ENCODE data around the gene NPHP4.

NPHP4 gene

DNA sequence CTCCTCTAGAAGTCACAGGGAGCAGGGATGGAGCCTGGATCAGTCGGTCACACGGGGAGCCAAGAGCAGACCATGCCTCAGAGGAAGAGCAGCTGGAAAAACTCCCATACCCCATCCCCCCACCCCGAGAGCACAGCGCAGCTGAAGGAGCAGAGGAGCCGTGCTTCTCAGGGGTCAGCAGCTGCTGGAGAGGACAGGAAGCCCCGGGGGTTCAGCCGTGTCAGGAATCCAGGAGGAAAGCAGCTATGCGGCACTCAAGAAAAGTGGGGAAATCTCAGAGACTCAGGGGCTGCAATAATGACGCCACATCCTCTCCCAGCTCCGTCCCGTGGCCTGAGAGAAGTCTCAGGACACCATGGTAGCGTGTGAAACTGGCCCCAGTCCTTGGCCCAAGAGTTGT lies 102.3 kb downstream of the NPHP4 start:
- FAIRE-seq: no peak

- FAIRE-seq: no peak
These were observed 102.8 kb downstream of the NPHP4 start for GRCh38 chr1:5889462-5889861.

DNA sequence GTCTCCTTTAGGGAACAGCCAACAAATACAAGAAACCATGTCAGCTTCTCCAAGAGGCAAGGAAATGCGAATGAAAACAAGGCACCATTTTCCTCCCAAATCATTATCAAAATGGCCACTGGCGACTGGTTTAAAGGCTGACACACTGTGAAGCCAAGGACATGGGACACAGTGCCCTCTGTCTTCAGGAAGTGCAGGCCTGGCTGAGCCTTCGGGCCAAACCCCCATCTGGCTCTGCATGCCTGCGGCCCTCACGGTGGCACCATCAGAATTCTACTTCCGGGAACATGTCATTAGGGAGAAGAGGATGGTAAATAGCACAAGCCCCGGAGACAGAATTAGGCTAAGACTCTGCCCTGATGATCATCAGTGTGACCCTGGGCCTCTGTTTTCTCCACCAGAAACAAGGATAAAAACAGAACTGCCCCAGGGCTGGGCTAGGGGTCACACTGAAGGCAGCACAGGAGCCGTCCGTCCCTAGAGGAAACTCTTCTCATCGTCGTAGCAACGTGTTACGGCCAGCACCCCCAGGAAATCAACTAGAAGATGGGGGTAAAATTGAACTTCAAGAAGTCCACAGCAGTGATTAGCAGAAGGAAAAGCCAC lies 103.5 kb downstream of the NPHP4 start:
- FAIRE-seq: no peak

DNA sequence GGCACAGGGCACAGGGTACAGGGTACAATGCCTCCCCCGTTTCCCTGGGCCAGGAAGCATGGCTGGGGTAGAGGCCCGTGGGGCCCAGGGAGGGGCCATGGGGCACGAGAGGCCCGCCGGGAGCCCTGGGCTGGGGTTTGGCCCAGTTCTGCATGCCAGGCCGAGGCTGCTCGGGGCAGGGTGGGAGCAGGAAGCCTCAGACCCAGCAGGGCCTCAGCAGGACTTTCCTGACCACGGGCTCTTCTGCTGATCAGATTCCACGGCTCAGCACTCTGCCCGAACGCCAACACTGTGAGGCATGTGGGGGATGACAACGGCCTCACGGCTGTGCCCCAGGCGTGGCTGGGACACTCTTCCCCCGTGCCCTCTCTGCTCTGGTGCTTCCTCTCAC lies 104.3 kb downstream of the NPHP4 start:
- no peak for FAIRE-seq

GRCh38 chr1:5887349-5887970 lies 104.8 kb downstream of the NPHP4 start:
- FAIRE-seq: no peak

- no peak for FAIRE-seq
These were observed 105.5 kb downstream of the NPHP4 start for GRCh38 chr1:5886541-5887348.

- FAIRE-seq: no peak
These were observed 106.1 kb downstream of the NPHP4 start for GRCh38 chr1:5886140-5886483.

DNA sequence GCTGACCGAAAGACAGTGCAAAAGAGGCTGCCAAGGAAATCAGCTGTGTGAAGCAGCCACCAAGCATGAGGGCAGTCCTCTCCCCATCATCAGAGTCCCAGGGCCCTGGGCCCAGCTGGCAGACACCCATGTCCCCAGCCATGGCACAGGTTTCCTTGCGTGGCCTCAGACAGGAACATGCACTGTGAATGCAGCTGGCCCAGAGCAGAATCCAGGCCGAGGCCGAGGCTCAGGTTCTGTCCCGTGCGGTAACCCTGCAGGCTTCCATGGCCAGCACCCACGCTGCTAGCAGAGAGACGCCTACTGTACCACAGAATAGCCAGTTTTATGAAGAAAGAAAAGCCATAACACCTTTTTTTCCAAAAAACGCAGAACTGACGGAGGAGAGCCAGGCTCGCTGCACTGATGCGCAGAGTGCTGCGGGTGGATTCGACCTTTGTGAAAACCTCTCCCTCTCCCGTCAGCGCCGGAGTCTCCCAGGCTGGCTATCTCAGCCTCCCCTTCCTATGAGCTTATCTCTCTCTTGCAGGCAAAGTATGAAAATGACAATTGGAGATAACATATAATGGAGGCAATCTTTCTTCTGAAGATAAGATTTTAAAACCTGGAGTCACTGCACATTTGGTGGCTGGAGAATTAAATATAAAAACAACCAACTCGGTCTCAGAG lies 106.6 kb downstream of the NPHP4 start:
- FAIRE-seq: no peak

- no peak for FAIRE-seq
These were observed 108.1 kb downstream of the NPHP4 start for GRCh38 chr1:5884110-5884509.

DNA sequence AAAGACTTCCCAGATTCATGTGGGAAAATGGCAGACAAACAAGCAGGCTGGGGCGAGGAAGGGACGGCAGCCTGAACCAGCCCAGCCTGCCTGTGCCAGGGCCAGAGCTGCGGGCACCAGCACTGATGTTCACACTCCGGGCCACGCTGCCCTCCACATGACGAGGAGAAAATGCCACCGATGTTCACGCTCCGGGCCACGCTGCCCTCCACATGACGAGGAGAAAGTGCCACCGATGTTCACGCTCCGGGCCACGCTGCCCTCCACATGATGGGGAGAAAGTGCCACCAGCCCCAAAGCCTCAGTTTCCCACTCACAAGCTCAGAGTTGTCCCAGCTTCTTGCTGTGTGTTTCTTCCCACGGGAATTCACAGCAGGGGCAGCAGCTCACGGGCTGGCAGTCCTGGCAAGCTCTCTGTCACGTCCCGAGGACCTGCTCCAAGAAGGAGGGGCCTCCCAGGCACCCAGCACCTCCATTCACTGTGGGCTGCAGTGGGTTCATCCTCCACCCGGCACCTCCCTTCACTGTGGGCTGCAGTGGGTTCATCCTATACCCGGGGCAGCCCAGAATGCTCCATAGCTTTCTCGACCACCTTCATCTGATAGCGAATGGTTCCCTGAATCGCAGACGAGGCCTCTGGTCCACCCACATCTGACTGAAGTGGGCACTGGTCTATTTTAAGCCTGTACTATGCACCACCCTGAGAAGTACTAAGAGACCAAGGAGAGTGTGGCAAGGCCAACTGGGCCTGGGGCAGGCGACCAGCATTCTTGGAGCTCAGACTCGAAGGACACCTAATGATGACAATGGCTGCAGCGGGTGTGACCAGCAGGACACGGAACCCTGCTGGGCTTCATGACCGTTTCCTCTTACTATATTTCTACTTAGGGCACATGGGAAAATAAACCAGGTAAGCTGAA lies 108.8 kb downstream of the NPHP4 start:
- no peak for FAIRE-seq

DNA sequence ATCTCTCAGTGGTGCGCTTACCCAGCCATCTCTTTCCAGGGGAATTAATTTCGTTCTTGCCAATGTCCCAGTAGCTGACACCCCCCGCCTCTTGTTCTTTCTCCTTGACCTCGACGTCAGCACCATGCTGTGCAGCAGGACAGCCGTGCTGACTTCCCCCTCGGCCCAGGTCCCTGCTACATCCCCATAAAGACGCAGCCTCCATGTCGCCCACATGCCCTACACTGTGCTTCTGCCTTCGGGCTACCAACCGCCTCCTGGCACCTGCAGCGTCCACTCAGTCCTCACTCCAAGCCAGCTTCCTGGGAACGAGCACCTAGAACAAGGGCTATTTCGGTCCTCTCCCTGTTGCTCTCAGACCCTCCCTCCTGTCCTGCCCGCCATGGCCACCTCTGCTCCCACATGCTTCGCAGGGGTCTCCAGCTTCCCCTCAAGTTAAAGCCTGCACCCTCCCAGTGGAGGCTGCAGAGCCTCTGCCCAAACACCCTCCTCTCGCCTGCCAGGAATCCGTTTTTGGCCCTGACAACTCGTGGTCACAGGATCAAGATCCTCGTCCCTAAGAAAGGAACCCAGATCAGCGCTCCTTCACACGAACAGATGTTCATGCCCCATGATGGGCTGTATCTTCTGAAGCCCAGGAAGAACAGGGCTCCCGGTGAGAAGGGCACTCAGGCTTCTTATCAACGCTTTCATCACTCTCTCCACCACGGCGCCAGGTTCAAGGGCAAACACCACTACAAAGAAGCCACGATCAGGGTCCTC lies 109.7 kb downstream of the NPHP4 start:
- FAIRE-seq: no peak

- FAIRE-seq: no peak
These were observed 110.6 kb downstream of the NPHP4 start for GRCh38 chr1:5881526-5882222.

DNA sequence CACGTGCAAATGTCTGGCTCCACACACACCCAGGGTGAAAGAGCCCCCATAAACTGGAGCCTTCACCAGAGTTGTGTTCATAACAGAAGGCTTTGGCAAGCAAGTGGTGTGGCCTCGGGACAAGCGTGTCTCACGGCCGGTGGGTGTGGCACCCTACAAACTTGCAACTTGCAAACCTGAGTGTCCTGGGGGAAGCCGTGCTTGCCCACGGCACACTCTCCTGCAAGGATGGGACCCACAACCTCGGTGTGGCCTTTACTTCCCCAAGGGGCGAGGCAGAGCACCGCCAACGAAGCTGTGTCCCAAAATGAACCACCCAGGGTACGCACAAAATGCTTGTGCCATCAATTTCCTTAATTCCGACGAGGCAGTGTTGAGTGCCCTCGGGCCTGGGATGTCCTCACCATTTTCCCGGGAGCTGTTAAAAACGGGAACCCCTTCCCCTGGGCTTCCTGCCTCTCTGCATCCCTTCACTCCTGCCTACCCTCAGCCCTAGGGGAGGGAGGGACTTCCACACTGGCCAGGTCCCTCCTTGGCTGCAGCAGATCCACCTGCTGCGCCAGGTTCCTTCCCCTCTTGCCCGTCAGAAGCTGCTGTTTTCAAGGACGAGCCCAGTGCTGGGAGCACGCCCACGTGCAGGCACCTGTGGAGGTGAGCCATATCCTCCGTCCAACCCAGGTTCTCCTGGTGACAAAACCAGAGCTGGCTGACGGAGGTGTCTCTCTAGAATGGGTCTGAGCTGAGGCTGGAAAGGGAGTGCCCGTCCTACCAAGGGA lies 111.4 kb downstream of the NPHP4 start:
- FAIRE-seq: no peak

DNA sequence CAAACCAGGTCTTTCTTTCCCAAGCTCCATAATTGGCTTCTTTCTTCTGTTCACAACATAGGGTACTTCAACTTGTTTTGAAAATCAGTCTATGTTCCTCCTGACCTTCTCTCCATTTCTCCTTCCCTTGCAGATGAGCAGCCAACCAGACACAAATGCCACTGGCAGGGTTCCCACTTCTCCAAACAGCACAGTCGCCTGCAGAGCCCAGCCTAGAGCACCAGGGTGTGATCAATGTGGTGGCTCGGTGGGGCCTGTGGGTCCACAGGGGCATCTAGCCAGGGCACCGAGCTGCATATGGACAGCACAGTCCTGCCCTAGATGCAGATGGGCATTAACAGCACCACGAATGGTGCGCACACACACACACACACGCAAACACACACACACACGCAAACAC lies 112.8 kb downstream of the NPHP4 start:
- no peak for FAIRE-seq

- no peak for FAIRE-seq
These were observed 113.3 kb downstream of the NPHP4 start for GRCh38 chr1:5878971-5879370.

DNA sequence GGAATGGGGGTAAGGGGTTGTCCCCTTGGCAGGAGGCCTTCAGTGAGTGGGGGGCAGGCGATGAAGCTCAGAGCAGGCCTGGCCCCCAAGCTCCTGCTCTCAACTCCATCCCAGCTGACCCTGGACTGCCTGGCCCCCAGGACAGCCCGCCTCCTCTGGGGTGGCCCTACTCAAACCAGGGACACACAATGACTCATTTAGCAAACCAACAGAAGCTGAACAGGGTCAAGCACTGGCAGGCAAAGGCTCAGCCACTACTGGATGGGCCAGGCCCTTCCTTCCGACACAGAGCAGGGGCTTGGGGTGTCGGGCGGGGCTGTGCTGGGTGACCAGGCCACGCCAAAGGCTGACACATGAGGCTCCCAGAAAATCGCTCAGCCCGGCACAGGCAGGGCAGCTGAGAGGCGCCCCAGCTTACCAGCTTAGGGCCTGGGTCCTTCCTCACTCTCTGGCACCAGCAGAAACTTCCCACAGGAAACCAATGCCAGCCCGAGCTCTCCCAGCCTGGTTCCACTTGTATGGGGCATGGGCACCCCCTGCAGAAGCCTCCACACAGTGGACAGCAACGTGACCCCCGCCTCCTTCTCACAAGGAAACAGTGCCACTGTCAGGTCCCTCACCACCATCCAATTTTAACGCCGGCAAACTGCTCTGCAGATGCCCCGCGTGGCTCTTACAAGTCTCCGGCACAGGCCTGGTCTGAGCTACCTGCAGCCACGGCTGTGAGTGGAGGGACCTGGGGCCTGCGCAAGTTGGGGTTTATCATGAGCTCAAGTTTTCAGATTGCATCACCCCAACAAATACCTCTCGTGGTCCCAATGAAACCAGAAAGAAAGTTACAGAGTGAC lies 114.3 kb downstream of the NPHP4 start:
- FAIRE-seq: no peak

GRCh38 chr1:5877001-5877400 lies 115.2 kb downstream of the NPHP4 start:
- FAIRE-seq: no peak

DNA sequence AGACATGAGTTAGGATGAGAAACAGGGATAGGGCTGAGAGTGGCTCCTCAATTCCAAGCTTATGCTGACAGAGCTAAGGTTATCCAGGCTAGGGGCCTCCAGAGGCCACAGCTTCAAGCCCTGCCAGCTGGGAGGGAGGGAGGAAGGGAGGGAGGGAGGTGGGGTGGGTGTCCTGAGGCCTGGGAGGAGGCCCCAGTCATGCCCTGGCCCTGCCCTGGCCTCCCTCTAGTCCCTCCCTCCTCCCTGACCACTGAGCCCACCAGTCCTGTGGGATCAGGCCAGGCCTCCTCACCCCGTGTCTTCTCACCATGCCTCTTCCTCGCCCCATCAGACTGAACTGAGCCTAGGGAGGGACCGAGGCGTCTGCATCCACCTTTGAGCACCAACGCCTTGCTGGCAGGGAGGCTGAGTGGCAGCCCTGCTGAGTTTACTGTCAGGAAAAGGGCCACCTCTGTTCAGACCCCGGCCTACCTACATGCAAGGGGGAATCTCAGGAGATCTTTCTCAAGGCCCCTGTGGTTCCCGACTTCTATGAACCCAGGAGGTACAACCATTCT lies 116.1 kb downstream of the NPHP4 start:
- FAIRE-seq: no peak

DNA sequence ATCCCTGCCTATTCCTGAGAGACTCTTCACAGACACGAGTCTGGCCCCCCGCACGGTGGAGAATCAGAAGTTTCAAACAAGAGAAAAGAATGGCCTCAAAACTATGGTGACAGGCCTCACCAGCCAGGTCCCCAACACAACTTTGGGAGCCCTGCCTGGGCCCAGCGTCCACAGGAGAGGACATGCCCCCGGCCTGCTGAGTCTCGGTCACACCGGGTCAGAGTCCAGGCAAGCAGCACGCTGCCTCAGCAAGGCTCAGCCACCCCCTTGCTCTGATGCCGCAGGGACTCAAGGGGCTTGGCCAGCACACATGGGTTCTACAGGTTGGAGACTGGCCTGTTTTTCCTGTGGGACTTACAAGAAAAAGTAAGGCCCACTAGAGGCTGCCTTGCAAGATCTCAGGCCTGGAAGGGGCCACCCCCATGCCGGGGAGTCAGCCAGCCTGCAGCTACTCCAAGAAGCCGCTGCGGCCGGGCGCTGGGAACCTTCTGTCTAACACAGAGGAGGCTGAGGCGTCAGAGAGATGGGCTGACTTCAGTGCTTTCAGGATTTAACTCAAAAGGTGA lies 116.8 kb downstream of the NPHP4 start:
- no peak for FAIRE-seq

All from colon (tissue), 2 donors.